Upper lobe of left lung (tissue), 4 donors: ENCODE results near the gene C4orf33.

Experiments
- EP300 ChIP-seq, 4 donors: sonication (generic); formaldehyde crosslinking; IDR thresholded peaks; one replicate each; pipeline ENCODE4 v1.5.1; 2017; ENCODE audit warnings: antibody characterized with exemption in 4 of 4, control low read depth in 2 of 4
- POLR2AphosphoS5 ChIP-seq, 2 donors: sonication (generic); formaldehyde crosslinking; IDR thresholded peaks; one replicate each; pipeline ENCODE4 v1.5.1; 2017; ENCODE audit warnings: antibody characterized with exemption in 2 of 2

GRCh38 chr4:129098531-129099001 is 2.6 kb downstream of the C4orf33 start:
- TF ChIP-seq POLR2AphosphoS5 (IDR thresholded peaks at IDR 0.05) (no peak), EP300 (IDR thresholded peaks at IDR 0.05) (no peak)
